IMR-90 (cell line): Measurements from ENCODE around the gene GGN. TPM values are rescaled to one million over a fixed set of nuclear protein-coding genes. Genes with fewer than 3 reads are reported as not detected.

Source experiments
- ATAC-seq: fragments of 200-7000 bp; cut with Tn5 transposase; 2 replicates; pipeline ENCODE4 v1.9.1; 2020; ENCODE audit warnings: low read depth, mild to moderate bottlenecking, moderate library complexity
- BruUV-seq: library from RNA; stranded (reverse); fragments of 400-500 nt; replicated peaks from 2 replicates; lab custom pipeline; 2021; lab: Mats Ljungman, UMichigan
- CTCF ChIA-PET: fragments of 300-600 bp; formaldehyde crosslinking; extraction: SDS; loops from one replicate; lab custom pipeline; 2021; ENCODE audit warnings: antibody characterized with exemption; lab: Yijun Ruan, JAX
- POLR2A ChIA-PET: fragments of 300-600 bp; sonication (Branson Sonifier 250); formaldehyde crosslinking; loops from one replicate; lab custom pipeline; 2022; ENCODE audit warnings: antibody characterized with exemption; ENCODE audit not compliant: unreplicated experiment; lab: Charles Lee
- DNase-seq: peaks from one replicate; pipeline ENCODE4 v3.0.0; 2013
- H2AFZ ChIP-seq: replicated peaks from 2 replicates; pipeline ENCODE3; 2013; ENCODE audit warnings: low read length, mild to moderate bottlenecking; ENCODE audit not compliant: poor library complexity
- H2AK5ac ChIP-seq: 2 replicates; pipeline ENCODE4 v1.6.1; 2013; ENCODE audit warnings: low read depth, low read length, inconsistent platforms
- H2AK9ac ChIP-seq: replicated peaks from 2 replicates; pipeline ENCODE3; 2013; ENCODE audit warnings: mild to moderate bottlenecking, low read depth, low read length, moderate library complexity; ENCODE audit not compliant: poor library complexity
- H2BK120ac ChIP-seq: 2 replicates; pipeline ENCODE4 v1.6.1; 2013; ENCODE audit warnings: low read depth, low read length, inconsistent platforms
- H2BK15ac ChIP-seq: 3 replicates; pipeline ENCODE4 v1.6.1; 2013; ENCODE audit warnings: low read depth, low read length, inconsistent platforms
- H2BK20ac ChIP-seq: 2 replicates; pipeline ENCODE4 v1.6.1; 2013; ENCODE audit warnings: low read depth, mild to moderate bottlenecking, inconsistent platforms, low read length, moderate library complexity
- H2BK5ac ChIP-seq: 2 replicates; pipeline ENCODE4 v1.6.1; 2013; ENCODE audit warnings: mild to moderate bottlenecking, low read depth, low read length, inconsistent platforms; ENCODE audit not compliant: poor library complexity, severe bottlenecking
- H3K14ac ChIP-seq: replicated peaks from 2 replicates; pipeline ENCODE4 v1.6.1; 2013; ENCODE audit warnings: low read depth, low read length, inconsistent platforms
- H3K18ac ChIP-seq: 2 replicates; pipeline ENCODE4 v1.6.1; 2013; ENCODE audit warnings: low read depth, low read length, control low read depth
- H3K23ac ChIP-seq: 2 replicates; pipeline ENCODE4 v1.6.1; 2013; ENCODE audit warnings: low read depth, low read length, inconsistent platforms
- H3K27ac ChIP-seq: 2 replicates; pipeline ENCODE4 v1.5.1; 2013; ENCODE audit warnings: mild to moderate bottlenecking, control low read depth, low read length; ENCODE audit not compliant: insufficient read depth
- H3K27me3 ChIP-seq: 2 replicates; pipeline ENCODE4 v1.6.1; 2013; ENCODE audit warnings: low read length; ENCODE audit not compliant: control insufficient read depth, insufficient read depth
- H3K36me3 ChIP-seq: 2 replicates; pipeline ENCODE4 v1.6.1; 2013; ENCODE audit warnings: low read length, mixed read lengths; ENCODE audit not compliant: control insufficient read depth, insufficient read depth
- H3K4ac ChIP-seq: 2 replicates; pipeline ENCODE4 v1.6.1; 2013; ENCODE audit warnings: low read depth, low read length, inconsistent platforms
- H3K4me1 ChIP-seq: 2 replicates; pipeline ENCODE4 v1.6.1; 2013; ENCODE audit warnings: low read length, mixed read lengths; ENCODE audit not compliant: control insufficient read depth, insufficient read depth
- H3K4me2 ChIP-seq: 2 replicates; pipeline ENCODE4 v1.6.1; 2013; ENCODE audit warnings: low read depth, mild to moderate bottlenecking, control low read depth, low read length, moderate library complexity
- H3K4me3 ChIP-seq: 2 replicates; pipeline ENCODE4 v1.5.1; 2013; ENCODE audit warnings: low read depth, mild to moderate bottlenecking, control low read depth, low read length, moderate library complexity; ENCODE audit not compliant: insufficient read depth
- H3K56ac ChIP-seq: 2 replicates; pipeline ENCODE4 v1.6.1; 2013; ENCODE audit warnings: low read length, inconsistent platforms; ENCODE audit not compliant: insufficient read depth; ENCODE audit errors: extremely low read depth
- H3K79me1 ChIP-seq, 2 experiments: 2 replicates each; pipeline ENCODE4 v1.6.1; 2013; ENCODE audit warnings: low read length in 2 of 2, inconsistent platforms in 1 of 2, low read depth in 1 of 2
- H3K9ac ChIP-seq: 2 replicates; pipeline ENCODE4 v1.6.1; 2013; ENCODE audit warnings: low read depth, low read length, control low read depth
- H3K9me1 ChIP-seq: 2 replicates; pipeline ENCODE4 v1.6.1; 2013; ENCODE audit warnings: low read length, inconsistent platforms; ENCODE audit not compliant: insufficient read depth
- H3K9me3 ChIP-seq: 2 replicates; pipeline ENCODE4 v1.6.1; 2013; ENCODE audit warnings: low read length; ENCODE audit not compliant: control insufficient read depth, insufficient read depth
- H4K20me1 ChIP-seq: 2 replicates; pipeline ENCODE4 v1.6.1; 2013; ENCODE audit warnings: low read length, inconsistent platforms; ENCODE audit not compliant: insufficient read depth
- H4K5ac ChIP-seq: 2 replicates; pipeline ENCODE4 v1.6.1; 2013; ENCODE audit warnings: mild to moderate bottlenecking, low read depth, low read length, control low read depth
- H4K8ac ChIP-seq, 2 experiments: 2 replicates each; pipeline ENCODE4 v1.6.1; 2013; ENCODE audit warnings: low read depth in 2 of 2, low read length in 2 of 2, control low read depth in 1 of 2, inconsistent platforms in 1 of 2
- H4K91ac ChIP-seq: 2 replicates; pipeline ENCODE4 v1.6.1; 2013; ENCODE audit warnings: low read depth, low read length, inconsistent platforms; ENCODE audit not compliant: insufficient read depth
- MAFK ChIP-seq: IDR thresholded peaks from 2 replicates; pipeline ENCODE4 v1.6.1; 2012; ENCODE audit warnings: low read depth, low read length, improper control_type of control experiment
- POLR2A ChIP-seq: IDR thresholded peaks from 2 replicates; pipeline ENCODE4 v1.6.1; 2012; ENCODE audit warnings: mild to moderate bottlenecking, low read depth, low read length
- RFX5 ChIP-seq: IDR thresholded peaks from 2 replicates; pipeline ENCODE4 v1.8.0; 2012; ENCODE audit warnings: low read depth, mild to moderate bottlenecking, low read length, moderate library complexity
- WGBS, 2 experiments: methylation state at CpG; one replicate each; pipeline versions ENCODE4 v1.1.5 to v1.1.7; 2013; ENCODE audit warnings: missing lambda C conversion rate in 2 of 2; ENCODE audit not compliant: insufficient read length in 1 of 2; ENCODE audit errors: extremely low coverage in 2 of 2; 5-methylcytosine and 5-hydroxymethylcytosine counted together
- dilution Hi-C: fragments of 300-500 bp; cut with HindIII; formaldehyde crosslinking; loops from one replicate; pipeline ENCODE4 v1.14.3; 2018; ENCODE audit warnings: low sequenced_read_pairs; ENCODE audit not compliant: unreplicated experiment
- in situ Hi-C: fragments of 300-500 bp; cut with MboI; formaldehyde crosslinking; loops from 3 replicates; pipeline ENCODE4 v1.14.3; 2019; ENCODE audit warnings: low sequenced_read_pairs, inconsistent platforms, mixed read lengths
- intact Hi-C: fragments of 100-400 bp; cut with micrococcal nuclease; formaldehyde crosslinking; loops from 2 replicates; pipeline ENCODE4 v1.10.0; 2022
- polyA plus RNA-seq, 3 experiments: library from polyadenylated mRNA; depleted of rRNA; stranded (reverse); fragments of >200 nt; gene quantifications; 2 replicates each; pipeline ENCODE4 v1.2.3, GENCODE V29; 2012; ENCODE audit warnings: low replicate concordance in 1 of 3
- total RNA-seq: library from RNA; depleted of rRNA; stranded (reverse); fragments of >200 nt; gene quantifications from 2 replicates; pipeline ENCODE4 v1.2.3, GENCODE V29; 2012

GGN gene
- total and polyA plus RNA-seq, 2 of the 4 experiments (the other 2 are of a cell fraction), result under 0.01 to 0.65 TPM

- peaks cover 20 to 75% of the 10 kb centered on the region in 2 experiments; a peak in 3 of 4 replicates for H3K79me1 ChIP-seq
- H3K4me2 ChIP-seq, result no peak overlapping the region
- intact Hi-C loops (no loop called here), dilution Hi-C loops (no loop called here), in situ Hi-C loops (no loop called here)
- H2AK9ac ChIP-seq, result no peak overlapping the region
- H2BK5ac ChIP-seq, result no peak overlapping the region
- no peak for TF ChIP-seq MAFK
- no peak for TF ChIP-seq RFX5
- TF ChIP-seq POLR2A, result no peak
- no peaks in the 10 kb centered on the region for H3K9me3 ChIP-seq
- H2BK120ac ChIP-seq, result no peak overlapping the region
- no peak overlapping the region for H3K23ac ChIP-seq
- H3K4me1 ChIP-seq, result peaks cover 11% of the 10 kb centered on the region
- ATAC-seq (no peak), DNase-seq (no peak)
- no peak overlapping the region for H4K91ac ChIP-seq
- POLR2A ChIA-PET, result no interaction called here
- H3K18ac ChIP-seq, result no peak overlapping the region
- H2AK5ac ChIP-seq, result no peak overlapping the region
- H3K4me3 ChIP-seq, result no peak overlapping the region
- no peak overlapping the region for H4K5ac ChIP-seq
- H3K27me3 ChIP-seq, result no peaks in the 10 kb centered on the region
- H3K4ac ChIP-seq, result no peak overlapping the region
- H2AFZ ChIP-seq, result no peak overlapping the region
- no peak overlapping the region for H3K27ac ChIP-seq
- H3K9me1 ChIP-seq, result peaks cover 18% of the 10 kb centered on the region
- CTCF ChIA-PET, result no interaction called here
- no peak overlapping the region for H2BK15ac ChIP-seq
- BruUV-seq, result no TSS peak
- no peak overlapping the region for H3K14ac ChIP-seq
- H3K9ac ChIP-seq, result no peak overlapping the region
- H4K8ac ChIP-seq, result no peak overlapping the region
- no peak overlapping the region for H2BK20ac ChIP-seq
- H3K36me3 ChIP-seq, result peaks cover 61% of the 10 kb centered on the region
- H3K56ac ChIP-seq, result no peak overlapping the region
- peaks cover 46% of the 10 kb centered on the region for H4K20me1 ChIP-seq
- WGBS, 2 experiments, result 100% methylated on average over 1 of the region's 9 CpGs; no CpG with 5 or more reads in 1 of the 2 experiments
Measured at GRCh38 chr19:38381138-38381537, 6.7 kb downstream of the GGN start.
